Stimulated activated memory B cell treated with anti-CD40 and anti-IgM and Interleukin-4, amounts not matched to agents 10 μg/mL and 1 μg/mL and 100 μg/mL, for 72 hours (primary cell): ENCODE data around the gene PTGES.

Experiments
- ATAC-seq: fragments of 150-1000 bp; cut with Tn5 transposase; 2 replicates; pipeline ENCODE4 v1.10.0; 2021
- H3K27ac Mint-ChIP-seq: one replicate; pipeline ENCODE4 v1.8.0; 2022; ENCODE audit warnings: mild to moderate bottlenecking, mixed read lengths
- H3K27me3 Mint-ChIP-seq: one replicate; pipeline ENCODE4 v1.8.0; 2022; ENCODE audit warnings: mixed read lengths
- H3K36me3 Mint-ChIP-seq: one replicate; pipeline ENCODE4 v1.8.0; 2022; ENCODE audit warnings: mixed read lengths
- H3K4me1 Mint-ChIP-seq: one replicate; pipeline ENCODE4 v1.8.0; 2022; ENCODE audit warnings: mixed read lengths
- H3K4me3 Mint-ChIP-seq: one replicate; pipeline ENCODE4 v1.8.0; 2022; ENCODE audit warnings: mild to moderate bottlenecking, moderate library complexity, mixed read lengths
- H3K9me3 Mint-ChIP-seq: one replicate; pipeline ENCODE4 v1.8.0; 2022; ENCODE audit warnings: mixed read lengths

PTGES gene

DNA sequence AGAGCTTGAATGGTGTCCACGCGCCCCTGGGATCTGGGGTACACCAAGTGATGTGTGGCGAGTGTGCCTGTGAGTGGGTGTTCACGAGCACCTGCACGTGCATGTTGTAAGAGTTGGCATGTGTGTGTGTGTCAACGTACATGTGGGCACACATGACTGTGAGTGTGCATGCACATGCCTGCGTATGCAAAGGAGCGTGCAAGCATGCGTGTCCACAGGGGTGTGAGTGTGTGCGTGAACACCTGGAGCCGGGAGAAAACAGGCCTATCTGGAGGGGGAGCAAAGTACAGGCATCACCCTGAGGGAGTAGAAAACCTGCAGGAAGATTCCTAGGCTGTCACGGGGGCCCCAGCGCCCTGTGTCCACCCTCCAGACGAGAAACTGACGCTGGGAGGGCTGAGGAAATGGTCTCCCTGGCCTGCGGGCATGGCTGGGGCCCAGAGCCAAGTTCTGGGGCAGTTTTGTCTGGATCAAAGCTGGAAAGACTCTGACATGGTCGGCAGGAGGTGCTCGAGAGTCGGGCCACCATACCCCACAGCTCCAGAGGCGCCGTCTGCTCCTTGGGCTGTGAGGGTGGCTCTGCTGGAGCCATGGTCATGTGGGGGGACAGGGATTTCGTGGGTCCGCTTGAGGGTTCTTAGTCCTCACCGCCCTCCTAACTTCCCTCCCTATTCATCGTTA lies 31.8 kb downstream of the PTGES start:
- ATAC-seq: no peak
- Mint-ChIP-seq H3K36me3 (no peaks in the 10 kb centered on the region), H3K9me3 (no peaks in the 10 kb centered on the region), H3K27ac (no peak overlapping the region), H3K4me3 (no peak overlapping the region), H3K4me1 (no peaks in the 10 kb centered on the region), H3K27me3 (peaks cover 88% of the 10 kb centered on the region)

DNA sequence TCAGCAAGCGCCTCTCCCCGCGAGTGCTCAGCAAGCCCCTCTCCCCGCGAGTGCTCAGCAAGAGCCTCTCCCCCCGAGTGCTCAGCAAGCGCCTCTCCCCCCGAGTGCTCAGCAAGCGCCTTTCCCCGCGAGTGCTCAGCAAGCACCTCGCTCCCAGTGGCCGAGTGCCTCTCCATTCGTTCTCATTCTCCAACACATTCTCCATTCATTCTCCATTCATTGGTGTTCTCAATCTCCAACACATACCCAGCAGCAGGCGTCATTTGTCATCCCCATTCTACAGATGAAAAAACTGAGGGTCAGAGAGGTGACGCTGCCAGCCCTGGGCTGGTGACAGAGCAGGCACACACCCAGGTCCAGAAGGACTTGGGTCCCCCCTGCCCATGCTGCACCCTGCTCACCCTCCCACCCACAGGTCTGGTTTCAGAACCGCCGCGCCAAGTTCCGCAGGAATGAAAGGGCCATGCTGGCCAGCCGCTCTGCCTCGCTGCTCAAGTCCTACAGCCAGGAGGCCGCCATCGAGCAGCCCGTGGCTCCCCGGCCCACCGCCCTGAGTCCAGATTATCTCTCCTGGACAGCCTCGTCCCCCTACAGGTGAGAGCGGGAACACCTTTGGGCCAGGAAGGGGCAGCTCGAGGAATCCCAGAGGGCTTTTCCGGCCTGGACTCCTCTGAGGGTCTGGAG lies 32.5 kb downstream of the PTGES start:
- Mint-ChIP-seq H3K36me3 (no peaks in the 10 kb centered on the region), H3K27ac (no peak overlapping the region), H3K4me3 (no peak overlapping the region), H3K9me3 (no peaks in the 10 kb centered on the region), H3K27me3 (peaks cover 88% of the 10 kb centered on the region), H3K4me1 (no peaks in the 10 kb centered on the region)
- no peak for ATAC-seq

DNA sequence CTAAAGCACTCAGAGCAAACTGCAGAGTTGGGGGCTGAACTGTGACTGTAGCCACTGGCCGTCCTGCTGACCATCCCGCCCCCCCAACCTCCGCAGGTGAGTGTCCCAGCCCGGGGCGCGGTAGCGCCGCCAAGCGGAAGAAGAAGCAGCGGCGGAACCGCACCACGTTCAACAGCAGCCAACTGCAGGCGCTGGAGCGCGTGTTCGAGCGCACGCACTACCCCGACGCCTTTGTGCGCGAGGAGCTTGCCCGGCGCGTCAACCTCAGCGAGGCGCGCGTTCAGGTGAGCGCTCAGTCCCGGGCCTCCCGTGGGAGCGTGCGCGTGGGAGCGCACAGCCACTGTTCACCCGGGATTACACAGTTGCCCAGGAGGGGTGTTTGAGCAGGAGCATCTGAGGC lies 33.7 kb downstream of the PTGES start:
- H3K36me3 Mint-ChIP-seq: no peaks in the 10 kb centered on the region
- no peaks in the 10 kb centered on the region for H3K4me1 Mint-ChIP-seq
- H3K9me3 Mint-ChIP-seq: no peaks in the 10 kb centered on the region
- H3K4me3 Mint-ChIP-seq: no peak overlapping the region
- peaks cover 78% of the 10 kb centered on the region for H3K27me3 Mint-ChIP-seq
- H3K27ac Mint-ChIP-seq: no peak overlapping the region
- no peak for ATAC-seq

DNA sequence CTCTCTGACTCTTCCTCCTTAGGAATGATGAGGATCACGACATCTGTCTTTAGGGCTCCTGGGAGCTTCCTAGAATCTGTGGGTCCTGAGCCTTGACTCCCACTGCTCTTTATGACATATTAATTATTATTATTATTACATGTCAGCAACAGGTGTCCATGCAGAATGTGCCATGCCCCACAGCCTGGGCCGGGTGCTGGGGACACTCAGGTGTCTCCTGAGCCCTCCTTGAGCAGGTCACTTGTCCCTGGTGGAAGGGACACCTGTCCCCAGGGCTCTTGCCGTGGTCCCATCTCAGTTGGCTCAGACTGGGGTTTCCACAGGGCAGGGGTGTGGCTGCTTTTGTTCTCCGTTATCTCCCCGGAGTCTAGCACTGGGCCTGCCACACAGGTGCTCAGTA lies 34.2 kb downstream of the PTGES start:
- Mint-ChIP-seq H3K27ac (no peak overlapping the region), H3K9me3 (no peaks in the 10 kb centered on the region), H3K4me1 (no peaks in the 10 kb centered on the region), H3K36me3 (no peaks in the 10 kb centered on the region), H3K27me3 (peaks cover 73% of the 10 kb centered on the region), H3K4me3 (no peak overlapping the region)
- no peak for ATAC-seq

DNA sequence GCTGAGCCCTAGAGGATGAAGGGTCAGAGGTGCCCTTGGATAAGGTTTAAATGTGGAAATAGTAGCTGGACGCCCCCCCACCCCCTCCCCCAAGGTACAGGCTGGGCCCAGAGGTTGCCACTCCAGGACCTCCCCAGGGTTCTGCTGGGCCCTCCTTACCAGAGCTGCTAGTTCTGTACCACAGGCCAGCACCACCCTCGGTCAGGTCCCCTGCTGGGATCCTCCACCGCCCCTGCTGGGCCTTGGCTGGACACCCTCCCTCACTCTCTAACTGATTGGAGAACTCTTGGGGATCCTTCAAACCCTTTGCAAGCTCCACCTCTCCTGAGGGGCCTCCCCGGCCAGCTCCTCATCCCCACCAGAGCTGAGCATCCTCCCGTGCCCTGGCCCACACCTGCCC lies 34.9 kb downstream of the PTGES start:
- Mint-ChIP-seq H3K4me1 (no peaks in the 10 kb centered on the region), H3K27me3 (peaks cover 72% of the 10 kb centered on the region), H3K4me3 (no peak overlapping the region), H3K27ac (no peak overlapping the region), H3K36me3 (no peaks in the 10 kb centered on the region), H3K9me3 (no peaks in the 10 kb centered on the region)
- ATAC-seq: no peak

DNA sequence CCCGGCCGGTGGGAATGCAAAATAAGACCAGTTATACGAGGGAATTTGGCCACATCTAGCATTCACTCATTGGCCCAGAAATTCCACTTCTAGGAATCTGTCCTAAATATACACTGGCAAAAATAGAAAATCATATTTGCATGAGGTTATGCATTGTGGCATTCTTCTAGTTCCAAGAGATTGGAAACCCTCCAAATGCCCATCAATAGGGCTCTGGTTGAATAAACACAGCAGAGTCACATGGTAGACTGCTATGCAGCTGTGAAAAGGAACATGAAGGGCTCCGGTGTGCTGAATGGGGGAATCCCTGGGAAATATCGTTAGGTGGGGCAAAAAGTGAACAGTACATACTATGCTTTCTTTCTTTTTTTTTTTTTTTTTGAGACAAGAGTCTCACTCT lies 36.8 kb downstream of the PTGES start:
- no peaks in the 10 kb centered on the region for H3K4me1 Mint-ChIP-seq
- H3K4me3 Mint-ChIP-seq: no peak overlapping the region
- ATAC-seq: no peak
- H3K9me3 Mint-ChIP-seq: no peaks in the 10 kb centered on the region
- H3K27me3 Mint-ChIP-seq: peaks cover 59% of the 10 kb centered on the region
- H3K36me3 Mint-ChIP-seq: no peaks in the 10 kb centered on the region
- no peak overlapping the region for H3K27ac Mint-ChIP-seq

DNA sequence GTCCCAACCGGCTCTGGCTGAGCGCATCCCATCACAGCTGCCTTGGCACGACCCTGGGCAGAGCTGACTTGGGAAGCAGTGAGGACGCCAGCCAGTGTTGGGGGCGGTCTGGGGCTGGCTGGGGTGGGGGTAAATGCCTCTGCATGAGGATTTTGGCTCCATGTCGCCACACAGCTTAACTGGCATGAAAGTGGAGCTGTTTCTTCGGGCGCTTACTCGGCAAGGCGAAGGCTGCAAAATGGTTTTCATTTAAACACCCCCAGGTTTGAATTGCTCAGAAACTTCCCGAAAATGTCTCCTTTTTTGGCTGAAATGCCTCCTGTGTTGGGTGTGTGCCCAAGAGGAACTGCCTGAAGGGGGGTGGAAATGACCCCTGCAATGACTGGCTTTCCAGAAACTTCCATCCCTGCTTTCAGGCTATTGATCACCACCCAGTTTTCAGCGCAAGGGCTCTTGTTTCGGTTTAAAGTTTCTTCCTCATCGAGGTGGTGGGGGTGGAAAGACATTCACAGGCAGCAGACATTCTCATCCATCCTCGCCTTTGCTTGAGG lies 38.3 kb downstream of the PTGES start:
- Mint-ChIP-seq H3K36me3 (no peaks in the 10 kb centered on the region), H3K27ac (no peak overlapping the region), H3K27me3 (peaks cover 46% of the 10 kb centered on the region), H3K4me3 (no peak overlapping the region), H3K9me3 (no peaks in the 10 kb centered on the region), H3K4me1 (no peaks in the 10 kb centered on the region)
- no peak for ATAC-seq

DNA sequence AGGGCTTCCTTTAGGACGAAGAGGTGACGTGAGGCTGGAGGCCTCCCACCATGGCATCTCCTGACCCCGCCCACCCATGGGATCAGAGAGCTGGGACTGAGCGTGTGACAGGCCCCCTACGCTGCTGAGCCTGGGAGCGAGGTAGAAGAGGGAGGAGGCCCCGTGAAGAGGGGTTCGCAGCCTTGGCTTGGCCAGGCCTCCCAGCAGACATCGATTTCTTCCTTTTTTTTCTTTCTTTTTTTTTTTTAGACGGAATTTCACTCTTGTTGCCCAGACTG lies 39.5 kb downstream of the PTGES start:
- ATAC-seq: no peak
- H3K4me1 Mint-ChIP-seq: no peaks in the 10 kb centered on the region
- H3K27me3 Mint-ChIP-seq: peaks cover 40% of the 10 kb centered on the region
- H3K36me3 Mint-ChIP-seq: no peaks in the 10 kb centered on the region
- no peaks in the 10 kb centered on the region for H3K9me3 Mint-ChIP-seq
- no peak overlapping the region for H3K27ac Mint-ChIP-seq
- no peak overlapping the region for H3K4me3 Mint-ChIP-seq

DNA sequence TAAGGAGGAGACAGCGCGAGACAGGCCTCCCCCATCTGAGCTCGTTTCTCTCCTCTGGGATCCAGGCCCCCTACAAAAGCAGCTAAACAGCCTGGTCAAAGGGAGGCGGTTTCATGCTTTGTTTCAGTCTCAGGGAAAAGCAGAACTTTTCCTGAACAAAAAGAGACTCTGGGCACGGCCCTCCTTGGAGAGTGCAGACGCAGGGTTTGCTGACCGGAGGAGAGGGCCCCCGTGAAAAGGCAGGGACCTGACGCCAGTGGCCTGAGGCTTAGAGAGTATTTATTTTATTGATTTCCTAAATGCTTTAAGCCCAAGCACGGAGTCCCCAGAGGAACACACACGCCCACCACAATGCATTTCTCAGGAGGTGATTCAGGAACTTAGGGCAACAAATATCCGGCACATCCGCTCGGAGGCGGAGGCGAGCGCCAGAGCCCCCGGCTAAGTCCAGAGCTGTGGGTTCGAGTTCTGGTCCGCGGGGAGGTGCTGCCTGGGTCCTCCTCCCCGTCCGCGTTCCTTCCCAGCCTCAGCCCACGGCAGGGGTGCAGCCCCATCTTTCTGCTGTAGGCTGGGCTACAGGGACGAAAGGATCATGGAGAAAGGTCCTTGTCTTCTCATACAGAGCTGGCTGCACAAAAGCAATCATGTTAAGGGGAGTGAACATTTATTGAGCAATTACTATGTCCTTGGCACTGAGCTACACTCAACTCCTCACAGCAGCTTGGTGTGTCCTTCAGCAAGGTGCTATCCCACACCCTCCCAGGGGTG lies 40.0 kb downstream of the PTGES start:
- ATAC-seq: no peak
- H3K4me3 Mint-ChIP-seq: no peak overlapping the region
- no peaks in the 10 kb centered on the region for H3K9me3 Mint-ChIP-seq
- H3K27ac Mint-ChIP-seq: no peak overlapping the region
- H3K36me3 Mint-ChIP-seq: no peaks in the 10 kb centered on the region
- no peaks in the 10 kb centered on the region for H3K4me1 Mint-ChIP-seq
- H3K27me3 Mint-ChIP-seq: peaks cover 35% of the 10 kb centered on the region

DNA sequence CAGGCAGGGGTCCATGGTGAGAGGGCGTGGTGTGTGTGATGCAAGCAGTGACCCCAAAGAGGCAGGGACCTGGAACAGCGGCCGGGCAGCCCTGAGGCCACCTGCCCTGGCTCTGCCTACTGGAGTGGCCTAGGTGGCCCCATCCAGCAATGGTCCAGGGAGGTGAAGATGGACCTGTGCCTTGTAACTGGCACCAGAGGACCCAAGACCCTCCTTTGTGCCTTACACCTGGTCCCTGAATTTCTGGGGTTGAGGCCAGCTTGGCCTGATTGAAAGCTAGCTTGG lies 42.7 kb downstream of the PTGES start:
- Mint-ChIP-seq H3K36me3 (no peaks in the 10 kb centered on the region), H3K27me3 (peaks cover 9% of the 10 kb centered on the region), H3K4me3 (no peak overlapping the region), H3K9me3 (no peaks in the 10 kb centered on the region), H3K27ac (no peak overlapping the region), H3K4me1 (no peaks in the 10 kb centered on the region)
- ATAC-seq: no peak

DNA sequence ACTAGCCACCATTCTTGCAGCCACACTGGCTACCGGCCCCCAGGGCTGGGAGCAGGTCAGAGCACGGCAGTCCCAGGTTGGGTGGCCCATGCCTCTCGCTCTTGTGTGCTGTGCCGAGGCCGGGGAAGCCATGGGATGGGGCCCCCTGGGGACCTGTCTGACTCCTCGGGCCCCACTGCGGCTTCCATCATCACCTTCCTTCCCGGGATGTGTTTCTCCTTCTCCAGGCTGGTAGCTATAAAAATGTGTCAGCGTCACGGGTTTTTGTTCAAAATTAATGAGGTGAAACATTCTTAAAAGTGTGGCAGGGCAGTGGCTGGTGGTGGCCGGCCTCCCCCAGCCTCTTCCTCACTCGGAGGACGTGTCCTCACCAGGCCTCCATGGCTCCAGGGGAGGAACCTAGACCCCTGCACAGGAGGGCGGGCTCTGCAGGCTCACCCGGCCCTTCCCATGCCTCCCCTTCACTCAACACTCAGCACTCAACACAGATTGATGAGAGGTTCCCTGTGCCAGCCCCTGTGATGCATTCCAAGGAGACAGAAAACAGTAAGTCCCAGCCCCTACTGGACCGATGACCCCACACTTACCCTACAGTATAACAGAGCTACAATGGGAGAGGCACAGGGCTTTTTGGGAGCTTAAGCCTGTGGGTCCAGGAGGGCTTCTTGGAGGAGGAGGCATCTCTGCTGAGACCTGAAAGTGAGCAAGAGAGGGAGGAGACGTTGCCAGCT lies 43.2 kb downstream of the PTGES start:
- H3K27me3 Mint-ChIP-seq: peaks cover 9% of the 10 kb centered on the region
- ATAC-seq: no peak
- H3K36me3 Mint-ChIP-seq: no peaks in the 10 kb centered on the region
- H3K4me3 Mint-ChIP-seq: no peak overlapping the region
- no peak overlapping the region for H3K27ac Mint-ChIP-seq
- no peaks in the 10 kb centered on the region for H3K9me3 Mint-ChIP-seq
- H3K4me1 Mint-ChIP-seq: no peaks in the 10 kb centered on the region

DNA sequence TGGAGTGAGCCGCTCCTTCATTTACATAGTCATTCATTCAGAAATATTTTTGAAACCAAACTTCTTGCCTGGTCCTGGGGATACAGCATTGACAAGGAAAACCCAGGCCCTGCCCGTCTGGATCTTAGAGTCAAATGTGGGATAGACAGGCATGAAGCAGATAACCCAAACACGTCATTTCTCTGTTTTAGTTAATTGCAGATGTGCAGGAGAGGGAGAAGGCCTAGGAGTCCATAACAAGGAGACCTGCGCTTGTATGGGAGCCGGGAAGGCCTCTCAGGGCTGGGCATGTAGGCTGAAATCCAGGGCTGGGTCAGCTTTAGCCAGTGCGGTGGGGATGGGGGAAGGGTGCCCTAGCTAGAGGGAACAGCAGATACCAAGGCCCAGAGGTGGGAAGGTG lies 44.0 kb downstream of the PTGES start:
- Mint-ChIP-seq H3K36me3 (no peaks in the 10 kb centered on the region), H3K4me1 (no peaks in the 10 kb centered on the region), H3K9me3 (no peaks in the 10 kb centered on the region), H3K27me3 (peaks cover 10% of the 10 kb centered on the region), H3K4me3 (no peak overlapping the region), H3K27ac (no peak overlapping the region)
- ATAC-seq: no peak

DNA sequence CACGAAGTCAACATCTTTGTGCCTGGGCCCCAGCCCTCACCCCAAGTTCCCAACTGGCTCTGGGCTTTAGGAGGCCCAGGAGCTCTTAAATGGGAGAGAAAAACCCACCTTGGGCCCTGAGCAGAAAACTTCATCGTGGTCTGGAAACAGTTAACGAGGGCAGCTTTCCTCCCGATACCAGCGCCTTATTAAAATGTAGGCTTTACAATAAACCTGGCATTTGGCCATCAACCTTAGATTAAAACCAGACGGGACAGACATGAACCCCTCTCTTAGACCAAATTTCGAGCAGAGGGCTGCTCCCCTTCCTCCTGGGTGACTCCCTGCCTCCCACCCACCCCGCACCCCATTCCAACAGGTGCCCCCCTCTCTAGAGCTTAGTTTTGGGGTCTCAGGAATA lies 48.0 kb downstream of the PTGES start:
- Mint-ChIP-seq H3K27me3 (peaks cover 31% of the 10 kb centered on the region), H3K27ac (no peak overlapping the region), H3K36me3 (no peaks in the 10 kb centered on the region), H3K9me3 (no peaks in the 10 kb centered on the region), H3K4me1 (no peaks in the 10 kb centered on the region), H3K4me3 (no peak overlapping the region)
- ATAC-seq: no peak

DNA sequence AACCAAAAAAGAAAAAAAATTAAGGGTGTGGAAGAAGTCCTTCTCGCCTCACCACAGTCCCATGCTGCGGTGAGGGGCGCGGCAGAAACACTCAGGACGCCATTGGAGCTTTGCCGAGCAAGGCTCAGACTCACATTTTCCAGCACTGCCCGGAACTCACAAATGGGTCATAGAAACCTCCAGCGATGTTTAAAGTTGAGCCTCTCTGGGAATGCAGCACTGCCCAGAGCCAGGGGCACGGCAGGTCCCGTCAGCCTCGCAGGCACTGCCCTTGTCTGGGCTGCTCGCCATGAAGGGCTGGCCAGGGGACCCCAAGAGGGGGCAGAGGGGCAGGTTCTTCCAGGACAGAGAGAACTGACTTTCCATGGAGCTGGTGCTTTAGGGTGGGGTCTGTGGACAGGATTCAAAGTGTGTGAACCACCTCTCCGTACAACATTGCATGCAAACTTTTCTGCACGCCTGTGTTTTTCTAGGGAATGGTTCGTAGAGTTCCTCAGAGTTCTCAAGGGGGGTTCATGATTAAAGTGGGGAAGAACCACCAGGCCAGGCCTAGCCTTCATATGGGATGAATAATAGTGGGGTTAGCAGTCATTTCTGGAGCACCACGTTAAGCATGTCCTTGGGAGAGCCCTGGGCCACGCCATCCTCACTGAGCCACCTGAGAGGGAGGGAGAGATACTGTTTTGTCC lies 49.0 kb downstream of the PTGES start:
- H3K27ac Mint-ChIP-seq: no peak overlapping the region
- no peaks in the 10 kb centered on the region for H3K4me1 Mint-ChIP-seq
- peaks cover 41% of the 10 kb centered on the region for H3K27me3 Mint-ChIP-seq
- no peaks in the 10 kb centered on the region for H3K9me3 Mint-ChIP-seq
- no peak overlapping the region for H3K4me3 Mint-ChIP-seq
- H3K36me3 Mint-ChIP-seq: no peaks in the 10 kb centered on the region
- ATAC-seq: no peak
